ENCODE data around the gene PALM3. TPM values are rescaled to one million over a fixed set of nuclear protein-coding genes. Genes with fewer than 3 reads are reported as not detected.
"Not testable (repeated sequence)": the region's sequence is repeated elsewhere in the genome, so short reads cannot be mapped to it uniquely, and the experiment has no call there.

Gene PALM3
- total and polyA plus RNA-seq, 5 donors from 2014 or later: not detected

- H3K9me3 Mint-ChIP-seq: peaks cover 0 to 3% (median 0%) of the 10 kb centered on the region in 7 donors
- Histone ChIP-seq H3K36me3 (ENCODE audit: control insufficient read depth, insufficient read depth, low read length) (peaks cover 31% of the 10 kb centered on the region), H3K27me3 (ENCODE audit: control insufficient read depth, insufficient read depth, low read length) (peaks cover 8% of the 10 kb centered on the region), H3K27ac (ENCODE audit: insufficient read depth, low read length, poor library complexity, severe bottlenecking) (no peak overlapping the region), H3K9me3 (ENCODE audit: control insufficient read depth in 2 of 2, low read length in 2 of 2) (no peaks in the 10 kb centered on the region), H3K4me1 (ENCODE audit: control insufficient read depth, insufficient read depth, low read length, poor library complexity, severe bottlenecking) (peaks cover 17% of the 10 kb centered on the region), H3K4me3 (ENCODE audit: low read depth, low read length) (no peak overlapping the region)
- H3K27me3 Mint-ChIP-seq: peaks cover 30% of the 10 kb centered on the region
- H3K4me3 Mint-ChIP-seq: no peak overlapping the region
- DNase-seq (no peak), ATAC-seq (ENCODE audit: low read depth in 2 of 2) (no peak)
- H3K4me1 Mint-ChIP-seq: peaks cover 0 to 25% (median 8%) of the 10 kb centered on the region in 4 donors
- peaks cover 22% of the 10 kb centered on the region for H3K36me3 Mint-ChIP-seq
- H3K27ac Mint-ChIP-seq: no peak overlapping the region
These were observed 7.2 kb downstream of the PALM3 start for GRCh38 chr19:14054721-14055120.

GRCh38 chr19:14054099-14054498, 7.8 kb downstream of the PALM3 start:
- Mint-ChIP-seq H3K36me3 (peaks cover 23% of the 10 kb centered on the region), H3K27ac (peak overlapping the region in 2 of 3 donors; percentile 33 to 46)
- ATAC-seq (ENCODE audit: low read depth in 2 of 2): no peak

DNA sequence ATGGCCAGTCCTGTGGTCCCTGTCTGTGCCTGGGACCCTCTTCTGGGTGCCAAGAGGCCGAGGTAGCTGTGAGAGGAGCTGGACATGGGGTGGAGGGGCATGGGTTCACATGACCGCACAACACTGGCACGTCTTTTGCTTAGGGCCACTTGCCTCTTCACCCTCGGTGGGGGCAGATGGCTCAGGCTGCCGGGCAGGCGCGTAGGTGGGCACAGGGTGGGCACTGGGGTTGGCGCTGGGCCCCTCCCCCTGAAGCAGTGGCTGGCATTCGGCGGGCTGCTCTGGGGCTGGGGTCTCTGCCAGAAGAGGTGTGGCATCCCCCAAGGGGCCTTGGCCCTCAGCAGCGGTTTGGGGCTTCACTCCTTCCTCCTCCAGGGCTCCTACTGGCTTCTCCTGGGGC, 8.4 kb downstream of the PALM3 start:
- Mint-ChIP-seq H3K9me3 (peaks cover 0 to 3% (median 0%) of the 10 kb centered on the region in 7 donors), H3K4me1 (peaks cover 0 to 20% (median 8%) of the 10 kb centered on the region in 4 donors), H3K27ac (peak overlapping the region in 1 of 3 donors; percentile 46), H3K27me3 (peaks cover 19% of the 10 kb centered on the region), H3K4me3 (no peak overlapping the region), H3K36me3 (peaks cover 26% of the 10 kb centered on the region)
- no peak overlapping the region for H3K27ac ChIP-seq (ENCODE audit: insufficient read depth, low read length, poor library complexity, severe bottlenecking)
- ATAC-seq (ENCODE audit: low read depth in 2 of 2) (no peak), DNase-seq (no peak)
- H3K36me3 ChIP-seq (ENCODE audit: control insufficient read depth, insufficient read depth, low read length): peaks cover 40% of the 10 kb centered on the region
- peaks cover 12% of the 10 kb centered on the region for H3K4me1 ChIP-seq (ENCODE audit: control insufficient read depth, insufficient read depth, low read length, poor library complexity, severe bottlenecking)
- H3K9me3 ChIP-seq (ENCODE audit: control insufficient read depth in 2 of 2, low read length in 2 of 2): no peaks in the 10 kb centered on the region
- peaks cover 6% of the 10 kb centered on the region for H3K27me3 ChIP-seq (ENCODE audit: control insufficient read depth, insufficient read depth, low read length)
- no peak overlapping the region for H3K4me3 ChIP-seq (ENCODE audit: low read depth, low read length)

More at GRCh38 chr19:14054099-14054498, 7.8 kb downstream of the PALM3 start:
- Histone ChIP-seq H3K9me3 (ENCODE audit: control insufficient read depth in 2 of 2, low read length in 2 of 2) (no peaks in the 10 kb centered on the region), H3K36me3 (ENCODE audit: control insufficient read depth, insufficient read depth, low read length) (peaks cover 34% of the 10 kb centered on the region), H3K27ac (ENCODE audit: insufficient read depth, low read length, poor library complexity, severe bottlenecking) (no peak overlapping the region), H3K4me1 (ENCODE audit: control insufficient read depth, insufficient read depth, low read length, poor library complexity, severe bottlenecking) (peaks cover 17% of the 10 kb centered on the region), H3K27me3 (ENCODE audit: control insufficient read depth, insufficient read depth, low read length) (peaks cover 8% of the 10 kb centered on the region), H3K4me3 (ENCODE audit: low read depth, low read length) (no peak overlapping the region)
- no peak for DNase-seq
- H3K27me3 Mint-ChIP-seq: peaks cover 25% of the 10 kb centered on the region
- peaks cover 0 to 3% (median 0%) of the 10 kb centered on the region in 7 donors for H3K9me3 Mint-ChIP-seq
- H3K4me1 Mint-ChIP-seq: peaks cover 0 to 23% (median 8%) of the 10 kb centered on the region in 4 donors
- H3K4me3 Mint-ChIP-seq: no peak overlapping the region

DNA sequence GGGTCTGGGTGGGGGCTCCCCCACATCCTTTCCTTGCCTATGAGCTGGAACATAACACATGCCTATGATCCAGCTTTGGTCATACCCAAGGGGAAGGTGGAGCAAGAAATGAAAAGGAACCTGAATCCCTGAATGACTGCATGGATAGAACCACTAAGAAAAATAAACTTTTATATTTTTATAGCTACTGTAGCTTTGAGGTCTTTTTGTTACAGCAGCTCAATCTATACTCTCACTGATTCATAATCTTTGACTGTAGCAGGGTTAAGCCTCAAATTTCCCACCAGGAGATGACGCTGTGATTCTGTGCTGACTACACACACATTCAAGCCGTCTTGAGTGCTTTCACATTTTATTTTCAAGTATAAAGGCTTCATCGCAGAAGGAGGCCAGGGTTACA, 8.8 kb downstream of the PALM3 start:
- H3K4me3 Mint-ChIP-seq: no peak overlapping the region
- H3K27ac Mint-ChIP-seq: no peak overlapping the region
- peaks cover 28% of the 10 kb centered on the region for H3K36me3 Mint-ChIP-seq

DNA sequence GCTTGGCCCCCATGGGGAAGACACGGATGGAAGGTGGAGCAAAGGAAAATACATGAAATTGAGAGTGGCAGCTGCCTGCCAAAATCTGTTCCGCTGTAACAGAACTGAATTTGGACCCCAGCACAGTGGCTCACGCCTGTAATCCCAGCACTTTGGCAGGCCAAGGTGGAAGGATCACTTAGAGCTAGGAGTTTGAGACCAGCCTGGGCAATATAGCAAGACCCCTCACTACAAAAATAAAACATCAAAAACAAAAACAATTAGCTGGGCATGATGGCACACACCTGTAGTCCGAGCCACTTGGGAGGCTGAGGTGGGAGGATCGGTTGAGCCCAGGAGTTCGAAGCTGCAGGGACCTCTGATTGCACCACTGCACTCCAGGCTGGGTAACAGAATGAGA, 9.4 kb downstream of the PALM3 start:
- no peaks in the 10 kb centered on the region for H3K9me3 ChIP-seq (ENCODE audit: control insufficient read depth in 2 of 2, low read length in 2 of 2)
- H3K36me3 ChIP-seq (ENCODE audit: control insufficient read depth, insufficient read depth, low read length): peaks cover 47% of the 10 kb centered on the region
- Mint-ChIP-seq H3K4me1 (peaks cover 0 to 13% (median 6%) of the 10 kb centered on the region in 4 donors), H3K4me3 (no peak overlapping the region), H3K27ac (no peak overlapping the region), H3K9me3 (peaks cover 0 to 3% (median 0%) of the 10 kb centered on the region in 7 donors), H3K27me3 (peaks cover 11% of the 10 kb centered on the region), H3K36me3 (peaks cover 28% of the 10 kb centered on the region)
- no peaks in the 10 kb centered on the region for H3K27me3 ChIP-seq (ENCODE audit: control insufficient read depth, insufficient read depth, low read length)
- ATAC-seq (ENCODE audit: low read depth in 2 of 2): no peak
- H3K4me1 ChIP-seq (ENCODE audit: control insufficient read depth, insufficient read depth, low read length, poor library complexity, severe bottlenecking): peaks cover 3% of the 10 kb centered on the region
- no peak for DNase-seq
- no peak overlapping the region for H3K4me3 ChIP-seq (ENCODE audit: low read depth, low read length)
- no peak overlapping the region for H3K27ac ChIP-seq (ENCODE audit: insufficient read depth, low read length, poor library complexity, severe bottlenecking)

More for the DNA sequence above, 8.8 kb downstream of the PALM3 start:
- peaks cover 0 to 18% (median 6%) of the 10 kb centered on the region in 4 donors for H3K4me1 Mint-ChIP-seq
- DNase-seq (no peak), ATAC-seq (ENCODE audit: low read depth in 2 of 2) (no peak)
- Histone ChIP-seq H3K36me3 (ENCODE audit: control insufficient read depth, insufficient read depth, low read length) (peaks cover 44% of the 10 kb centered on the region), H3K4me1 (ENCODE audit: control insufficient read depth, insufficient read depth, low read length, poor library complexity, severe bottlenecking) (peaks cover 8% of the 10 kb centered on the region), H3K27ac (ENCODE audit: insufficient read depth, low read length, poor library complexity, severe bottlenecking) (no peak overlapping the region), H3K4me3 (ENCODE audit: low read depth, low read length) (no peak overlapping the region), H3K27me3 (ENCODE audit: control insufficient read depth, insufficient read depth, low read length) (peaks cover under 1% of the 10 kb centered on the region), H3K9me3 (ENCODE audit: control insufficient read depth in 2 of 2, low read length in 2 of 2) (no peaks in the 10 kb centered on the region)
- peaks cover 15% of the 10 kb centered on the region for H3K27me3 Mint-ChIP-seq
- peaks cover 0 to 3% (median 0%) of the 10 kb centered on the region in 7 donors for H3K9me3 Mint-ChIP-seq

DNA sequence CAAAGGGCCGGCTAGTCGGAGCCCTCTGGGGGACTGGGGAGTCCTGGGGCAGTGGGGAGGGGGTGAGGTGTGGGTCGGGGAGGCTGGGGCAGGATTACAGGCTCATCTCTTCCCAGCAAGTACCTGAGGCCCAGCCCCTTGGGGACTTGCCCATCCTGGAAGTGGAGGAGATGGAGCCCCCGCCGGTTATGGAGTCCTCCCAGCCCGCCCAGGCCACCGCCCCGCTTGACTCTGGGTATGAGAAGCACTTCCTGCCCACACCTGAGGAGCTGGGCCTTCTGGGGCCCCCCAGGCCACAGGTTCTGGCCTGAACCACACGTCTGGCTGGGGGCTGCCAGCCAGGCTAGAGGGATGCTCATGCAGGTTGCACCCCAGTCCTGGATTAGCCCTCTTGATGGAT, 9.9 kb downstream of the PALM3 start:
- H3K36me3 ChIP-seq (ENCODE audit: control insufficient read depth, insufficient read depth, low read length): peaks cover 48% of the 10 kb centered on the region
- peaks cover 28% of the 10 kb centered on the region for H3K36me3 Mint-ChIP-seq

DNA sequence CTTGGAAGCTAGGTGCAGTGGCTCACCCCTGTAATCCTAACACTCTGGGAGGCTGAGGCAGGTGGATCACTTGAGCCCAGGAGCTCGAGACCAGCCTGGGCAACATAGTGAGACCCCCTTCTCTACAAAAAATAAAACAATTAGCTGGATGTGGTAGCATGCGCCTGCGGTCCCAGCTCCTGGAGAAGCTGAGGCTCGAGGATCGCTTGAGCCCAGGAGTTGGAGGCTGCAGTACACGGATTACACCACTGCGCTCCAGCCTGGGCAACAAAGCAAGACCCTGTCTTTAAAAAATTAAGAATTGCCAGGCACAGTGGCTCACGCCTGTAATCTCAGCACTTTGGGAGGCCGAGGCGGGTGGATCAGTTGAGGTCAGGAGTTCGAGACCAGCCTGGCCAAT, 10.9 kb downstream of the PALM3 start:
- not testable (repeated sequence) for ATAC-seq (ENCODE audit: low read depth in 2 of 2); DNase-seq; H3K27ac Mint-ChIP-seq; H3K9me3 Mint-ChIP-seq; H3K4me1 ChIP-seq (ENCODE audit: control insufficient read depth, insufficient read depth, low read length, poor library complexity, severe bottlenecking); H3K4me3 ChIP-seq (ENCODE audit: low read depth, low read length); H3K27me3 ChIP-seq (ENCODE audit: control insufficient read depth, insufficient read depth, low read length); H3K27me3 Mint-ChIP-seq; H3K9me3 ChIP-seq (ENCODE audit: control insufficient read depth in 2 of 2, low read length in 2 of 2); H3K4me3 Mint-ChIP-seq; H3K27ac ChIP-seq (ENCODE audit: insufficient read depth, low read length, poor library complexity, severe bottlenecking)
- peaks cover 28% of the 10 kb centered on the region for H3K36me3 Mint-ChIP-seq
- peaks cover 0 to 11% (median 5%) of the 10 kb centered on the region in 4 donors for H3K4me1 Mint-ChIP-seq
- H3K36me3 ChIP-seq (ENCODE audit: control insufficient read depth, insufficient read depth, low read length): peaks cover 54% of the 10 kb centered on the region

More for the DNA sequence above, 9.9 kb downstream of the PALM3 start:
- H3K9me3 Mint-ChIP-seq: peaks cover 0 to 3% (median 0%) of the 10 kb centered on the region in 7 donors
- H3K4me1 Mint-ChIP-seq: peaks cover 0 to 12% (median 6%) of the 10 kb centered on the region in 4 donors
- Histone ChIP-seq H3K27me3 (ENCODE audit: control insufficient read depth, insufficient read depth, low read length) (no peaks in the 10 kb centered on the region), H3K4me3 (ENCODE audit: low read depth, low read length) (no peak overlapping the region), H3K9me3 (ENCODE audit: control insufficient read depth in 2 of 2, low read length in 2 of 2) (no peaks in the 10 kb centered on the region), H3K4me1 (ENCODE audit: control insufficient read depth, insufficient read depth, low read length, poor library complexity, severe bottlenecking) (no peaks in the 10 kb centered on the region), H3K27ac (ENCODE audit: insufficient read depth, low read length, poor library complexity, severe bottlenecking) (no peak overlapping the region)
- H3K27ac Mint-ChIP-seq: no peak overlapping the region
- ATAC-seq (ENCODE audit: low read depth in 2 of 2) (no peak), DNase-seq (no peak)
- H3K27me3 Mint-ChIP-seq: peaks cover 11% of the 10 kb centered on the region
- no peak overlapping the region for H3K4me3 Mint-ChIP-seq

GRCh38 chr19:14050512-14050911, 11.4 kb downstream of the PALM3 start:
- Mint-ChIP-seq H3K4me1 (peaks cover 0 to 9% (median 5%) of the 10 kb centered on the region in 4 donors), H3K36me3 (peaks cover 28% of the 10 kb centered on the region), H3K27ac (peak overlapping the region in 1 of 3 donors; percentile 51), H3K27me3 (peaks cover 4% of the 10 kb centered on the region), H3K9me3 (peaks cover 0 to 3% (median 0%) of the 10 kb centered on the region in 7 donors), H3K4me3 (no peak overlapping the region)
- H3K27ac ChIP-seq (ENCODE audit: insufficient read depth, low read length, poor library complexity, severe bottlenecking): no peak overlapping the region
- no peaks in the 10 kb centered on the region for H3K27me3 ChIP-seq (ENCODE audit: control insufficient read depth, insufficient read depth, low read length)
- no peaks in the 10 kb centered on the region for H3K9me3 ChIP-seq (ENCODE audit: control insufficient read depth in 2 of 2, low read length in 2 of 2)
- peaks cover 57% of the 10 kb centered on the region for H3K36me3 ChIP-seq (ENCODE audit: control insufficient read depth, insufficient read depth, low read length)
- ATAC-seq (ENCODE audit: low read depth in 2 of 2) (no peak), DNase-seq (no peak)
- H3K4me3 ChIP-seq (ENCODE audit: low read depth, low read length): no peak overlapping the region
- H3K4me1 ChIP-seq (ENCODE audit: control insufficient read depth, insufficient read depth, low read length, poor library complexity, severe bottlenecking): no peaks in the 10 kb centered on the region

Measured in CD4-positive, CD25-positive, alpha-beta regulatory T cell (primary cell).